ENCODE measurements around the gene PFN3.

GRCh38 chr5:177405805-177406204 is 5.3 kb upstream of the PFN3 start:
- TF ChIP-seq CTCF (IDR thresholded peaks at IDR 0.05; ENCODE audit: insufficient read depth, low read length) (no peak), GABPA (IDR thresholded peaks at IDR 0.05; ENCODE audit: low read depth) (no peak), POLR2AphosphoS5 (IDR thresholded peaks at IDR 0.05; ENCODE audit: low read depth) (peak; percentile 66; the same call in 1 of the 2 replicates), SPI1 (IDR thresholded peaks at IDR 0.05; ENCODE audit: borderline replicate concordance, low read depth) (peak; percentile 99), REST (IDR thresholded peaks at IDR 0.05; ENCODE audit: insufficient replicate concordance, low read depth) (no peak)
